Activated T-helper 1 cell treated with anti-CD3 and anti-CD28 coated beads, Interleukin-12 subunit alpha, Interleukin-12 subunit beta, Interleukin-2, Interleukin-4 antibody, amounts not matched to agents 30 ng/mL and 10 ng/mL and 1 ng/mL, durations not matched to agents 14 hours and 24 hours and 36 hours (primary cell): ENCODE data around the gene ITGAV. TPM values are rescaled to one million over a fixed set of nuclear protein-coding genes. Genes with fewer than 3 reads are reported as not detected.

Experiments used
- DNase-seq: peaks from one replicate; pipeline ENCODE4 v3.0.0; 2021; ENCODE audit warnings: low spot score
- H3K27ac Mint-ChIP-seq: one replicate; pipeline ENCODE4 v1.8.0; 2021; ENCODE audit warnings: mild to moderate bottlenecking, mixed read lengths
- H3K27me3 Mint-ChIP-seq: one replicate; pipeline ENCODE4 v1.8.0; 2022; ENCODE audit warnings: mild to moderate bottlenecking, moderate library complexity, mixed read lengths; ENCODE audit not compliant: insufficient read depth
- H3K36me3 Mint-ChIP-seq: one replicate; pipeline ENCODE4 v1.8.0; 2021; ENCODE audit warnings: low read depth, mixed read lengths
- H3K4me1 Mint-ChIP-seq: one replicate; pipeline ENCODE4 v1.8.0; 2021; ENCODE audit warnings: low read depth, mixed read lengths
- H3K4me3 Mint-ChIP-seq: one replicate; pipeline ENCODE4 v1.8.0; 2021; ENCODE audit warnings: mild to moderate bottlenecking, moderate library complexity, mixed read lengths
- H3K9me3 Mint-ChIP-seq: one replicate; pipeline ENCODE4 v1.8.0; 2021; ENCODE audit warnings: mixed read lengths
- intact Hi-C: fragments of 100-400 bp; cut with micrococcal nuclease; formaldehyde crosslinking; loops from one replicate; pipeline ENCODE4 v1.15.1; 2024
- total RNA-seq: library from RNA; stranded (reverse); gene quantifications from 2 replicates; pipeline ENCODE4 v1.2.3, GENCODE V29; 2022

ITGAV gene
- total RNA-seq, 1 donor from 2014 or later, result 8.7 TPM

GRCh38 chr2:186725783-186726182 is 135.9 kb downstream of the ITGAV start:
- no peak for DNase-seq
- no peaks in the 10 kb centered on the region for H3K36me3 Mint-ChIP-seq
- H3K4me1 Mint-ChIP-seq, result no peaks in the 10 kb centered on the region
- H3K27ac Mint-ChIP-seq, result no peak overlapping the region
- intact Hi-C loops, result no loop called here
- H3K4me3 Mint-ChIP-seq, result no peak overlapping the region
- peaks cover 3% of the 10 kb centered on the region for H3K27me3 Mint-ChIP-seq
- no peaks in the 10 kb centered on the region for H3K9me3 Mint-ChIP-seq

DNA sequence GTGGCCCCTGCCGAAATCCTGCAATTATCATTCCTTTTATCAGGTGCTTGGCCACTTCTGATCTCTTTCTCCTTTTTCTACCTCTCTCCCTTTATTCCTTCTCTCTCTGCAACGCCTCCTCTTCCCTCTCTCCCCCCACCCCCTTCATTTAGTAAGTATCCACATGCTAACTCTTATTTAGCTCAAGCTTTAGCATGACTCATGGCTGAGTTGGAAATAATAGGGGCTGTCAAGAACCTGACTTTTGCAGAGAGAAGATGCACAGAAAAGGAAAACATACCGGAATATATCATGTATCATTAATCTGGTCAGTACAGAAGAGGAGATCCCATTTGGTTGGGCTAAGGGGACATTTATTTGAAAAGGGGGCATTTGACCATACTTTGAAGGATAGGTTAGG is 137.1 kb downstream of the ITGAV start:
- peaks cover 3% of the 10 kb centered on the region for H3K27me3 Mint-ChIP-seq
- no peak for DNase-seq
- intact Hi-C loops, result no loop called here
- H3K9me3 Mint-ChIP-seq, result no peaks in the 10 kb centered on the region
- H3K36me3 Mint-ChIP-seq, result no peaks in the 10 kb centered on the region
- no peak overlapping the region for H3K4me3 Mint-ChIP-seq
- H3K4me1 Mint-ChIP-seq, result no peaks in the 10 kb centered on the region
- H3K27ac Mint-ChIP-seq, result no peak overlapping the region

DNA sequence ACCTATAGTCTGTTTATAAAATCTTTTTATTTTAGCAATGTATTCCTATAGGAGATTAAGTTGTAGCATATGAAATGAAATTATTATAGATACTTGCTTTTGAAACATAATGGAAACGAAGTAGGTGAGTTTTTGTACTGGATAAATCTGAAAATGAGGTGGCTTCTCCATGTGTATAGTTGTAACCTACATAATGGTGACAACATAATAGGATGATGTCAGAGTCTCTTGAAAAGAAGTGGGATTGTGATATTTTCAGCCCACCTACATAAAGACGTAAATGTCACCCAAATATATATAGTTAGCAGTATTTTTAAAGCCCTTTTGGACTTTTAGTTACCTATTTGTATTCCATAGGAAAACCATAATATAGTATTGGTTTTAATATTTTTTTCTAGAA is 138.8 kb downstream of the ITGAV start:
- Mint-ChIP-seq H3K27me3 (peaks cover 3% of the 10 kb centered on the region), H3K36me3 (no peaks in the 10 kb centered on the region), H3K4me1 (no peaks in the 10 kb centered on the region), H3K9me3 (no peaks in the 10 kb centered on the region), H3K4me3 (no peak overlapping the region), H3K27ac (no peak overlapping the region)
- intact Hi-C loops, result no loop called here
- no peak for DNase-seq

Other genes starting within 250 kb of the ITGAV start
- gene ZC3H15, start 103.8 kb upstream of the ITGAV start, total RNA-seq, result 107 and 111 TPM in 2 replicates
- gene FAM171B, start 104.0 kb downstream of the ITGAV start, total RNA-seq, result 0.73 and 1.3 TPM in 2 replicates